ENCODE data around the gene LRRK1. TPM values are rescaled to one million over a fixed set of nuclear protein-coding genes. Genes with fewer than 3 reads are reported as not detected.

The LRRK1 gene
- total RNA-seq, 1 donor from 2014 or later, result 105 TPM

DNA sequence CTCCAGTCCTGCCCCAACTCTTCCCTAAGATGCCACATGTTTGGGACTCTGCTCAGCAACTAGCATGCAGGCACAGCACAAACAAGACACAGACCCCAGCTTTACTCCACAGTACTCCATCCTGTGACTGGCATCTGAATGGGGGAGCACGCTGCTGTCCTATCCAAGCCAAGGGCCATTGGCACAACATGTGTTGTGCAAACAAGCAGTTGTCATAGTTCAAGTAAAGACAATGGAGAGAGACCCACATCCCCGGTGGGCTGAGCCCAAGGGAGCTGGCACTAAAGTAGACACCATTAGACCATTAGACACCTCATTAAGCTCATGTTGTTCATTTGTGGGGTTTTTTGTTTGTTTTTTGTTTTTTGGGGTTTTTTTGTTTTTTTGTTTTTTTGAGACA, 200.0 kb downstream of the LRRK1 start:
- TF ChIP-seq, protein P1, sequence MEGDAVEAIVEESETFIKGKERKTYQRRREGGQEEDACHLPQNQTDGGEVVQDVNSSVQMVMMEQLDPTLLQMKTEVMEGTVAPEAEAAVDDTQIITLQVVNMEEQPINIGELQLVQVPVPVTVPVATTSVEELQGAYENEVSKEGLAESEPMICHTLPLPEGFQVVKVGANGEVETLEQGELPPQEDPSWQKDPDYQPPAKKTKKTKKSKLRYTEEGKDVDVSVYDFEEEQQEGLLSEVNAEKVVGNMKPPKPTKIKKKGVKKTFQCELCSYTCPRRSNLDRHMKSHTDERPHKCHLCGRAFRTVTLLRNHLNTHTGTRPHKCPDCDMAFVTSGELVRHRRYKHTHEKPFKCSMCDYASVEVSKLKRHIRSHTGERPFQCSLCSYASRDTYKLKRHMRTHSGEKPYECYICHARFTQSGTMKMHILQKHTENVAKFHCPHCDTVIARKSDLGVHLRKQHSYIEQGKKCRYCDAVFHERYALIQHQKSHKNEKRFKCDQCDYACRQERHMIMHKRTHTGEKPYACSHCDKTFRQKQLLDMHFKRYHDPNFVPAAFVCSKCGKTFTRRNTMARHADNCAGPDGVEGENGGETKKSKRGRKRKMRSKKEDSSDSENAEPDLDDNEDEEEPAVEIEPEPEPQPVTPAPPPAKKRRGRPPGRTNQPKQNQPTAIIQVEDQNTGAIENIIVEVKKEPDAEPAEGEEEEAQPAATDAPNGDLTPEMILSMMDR (IDR thresholded peaks at IDR 0.05), result no peak
- no peaks in the 10 kb centered on the region for H3K36me3 ChIP-seq
- no peaks in the 10 kb centered on the region for H3K9me3 ChIP-seq
- peaks cover 18 to 24% of the 10 kb centered on the region in 2 donors for H3K4me1 ChIP-seq
- no peak for DNase-seq (ENCODE audit: low spot score in 2 of 2)
- no peak overlapping the region for H3K27ac ChIP-seq
- intact Hi-C loops (cut with DNase I), result loop anchor here (10.0 kb wide), 1 partner anchor 64 kb away; no protein-coding TSS in a partner anchor
- H3K4me3 ChIP-seq, result no peak overlapping the region
- H3K27me3 ChIP-seq, result no peaks in the 10 kb centered on the region

Other genes with a start within 250 kb of the LRRK1 start
- gene ALDH1A3, start 39.5 kb upstream of the LRRK1 start, total RNA-seq, result 10.9 TPM